Keratinocyte (primary cell): ENCODE measurements around the gene GET3.

Experiments used
- EZH2 ChIP-seq: IDR thresholded peaks from one replicate; pipeline ENCODE4 v1.6.1; 2012; ENCODE audit warnings: inconsistent platforms, mild to moderate bottlenecking, low read length, moderate library complexity
- TF ChIP-seq, protein P1 (sequence below), 3 experiments: IDR thresholded peaks in 1 of 3; conservative IDR thresholded peaks in 1 of 3; optimal IDR thresholded peaks in 1 of 3; 2 replicates in 2 of 3; 3 replicates in 1 of 3; pipeline versions ENCODE3 to v1.5.1; 2011; ENCODE audit warnings: low read length in 3 of 3, mild to moderate bottlenecking in 3 of 3, moderate library complexity in 2 of 3, control low read depth in 1 of 3, inconsistent platforms in 1 of 3; ENCODE audit not compliant: insufficient read depth in 2 of 3; ENCODE audit errors: extremely low read depth in 1 of 3

DNA sequence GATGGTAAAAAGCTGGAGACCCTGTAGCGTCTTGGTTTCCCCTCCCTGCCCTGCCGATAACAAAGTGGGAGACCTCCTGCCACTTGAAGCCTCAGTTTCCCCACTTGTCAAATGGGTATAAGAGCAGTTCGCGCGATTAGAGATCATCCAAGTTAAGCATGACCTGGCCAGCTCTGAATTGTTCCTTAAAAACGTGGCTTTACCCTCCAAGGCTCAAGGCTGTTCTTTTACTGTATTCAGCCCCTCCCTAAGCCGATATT lies 14.0 kb upstream of the GET3 start:
- TF ChIP-seq, protein P1, sequence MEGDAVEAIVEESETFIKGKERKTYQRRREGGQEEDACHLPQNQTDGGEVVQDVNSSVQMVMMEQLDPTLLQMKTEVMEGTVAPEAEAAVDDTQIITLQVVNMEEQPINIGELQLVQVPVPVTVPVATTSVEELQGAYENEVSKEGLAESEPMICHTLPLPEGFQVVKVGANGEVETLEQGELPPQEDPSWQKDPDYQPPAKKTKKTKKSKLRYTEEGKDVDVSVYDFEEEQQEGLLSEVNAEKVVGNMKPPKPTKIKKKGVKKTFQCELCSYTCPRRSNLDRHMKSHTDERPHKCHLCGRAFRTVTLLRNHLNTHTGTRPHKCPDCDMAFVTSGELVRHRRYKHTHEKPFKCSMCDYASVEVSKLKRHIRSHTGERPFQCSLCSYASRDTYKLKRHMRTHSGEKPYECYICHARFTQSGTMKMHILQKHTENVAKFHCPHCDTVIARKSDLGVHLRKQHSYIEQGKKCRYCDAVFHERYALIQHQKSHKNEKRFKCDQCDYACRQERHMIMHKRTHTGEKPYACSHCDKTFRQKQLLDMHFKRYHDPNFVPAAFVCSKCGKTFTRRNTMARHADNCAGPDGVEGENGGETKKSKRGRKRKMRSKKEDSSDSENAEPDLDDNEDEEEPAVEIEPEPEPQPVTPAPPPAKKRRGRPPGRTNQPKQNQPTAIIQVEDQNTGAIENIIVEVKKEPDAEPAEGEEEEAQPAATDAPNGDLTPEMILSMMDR (optimal IDR thresholded peaks at IDR 0.05 in 1 of 3, IDR thresholded peaks at IDR 0.05 in 1 of 3, conservative IDR thresholded peaks at IDR 0.05 in 1 of 3; ENCODE audit: extremely low read depth in 1 of 3, insufficient read depth in 2 of 3, low read length in 3 of 3): no peak
- TF ChIP-seq EZH2: no peak
